HG03469 (cell line): ENCODE measurements around the gene KLHDC8A.
A peak's percentile ranks its signal among the peaks of the same experiment; 100 is the strongest.

Experiments
- ATAC-seq: cut with Tn5 transposase; IDR thresholded peaks from one replicate; pipeline ENCODE4 v1.9.1; 2021; ENCODE audit warnings: mild to moderate bottlenecking, moderate library complexity, moderate number of reproducible peaks; ENCODE audit not compliant: unreplicated experiment

Gene KLHDC8A

GRCh38 chr1:205345761-205346160, 11.0 kb downstream of the KLHDC8A start:
- no peak for ATAC-seq

DNA sequence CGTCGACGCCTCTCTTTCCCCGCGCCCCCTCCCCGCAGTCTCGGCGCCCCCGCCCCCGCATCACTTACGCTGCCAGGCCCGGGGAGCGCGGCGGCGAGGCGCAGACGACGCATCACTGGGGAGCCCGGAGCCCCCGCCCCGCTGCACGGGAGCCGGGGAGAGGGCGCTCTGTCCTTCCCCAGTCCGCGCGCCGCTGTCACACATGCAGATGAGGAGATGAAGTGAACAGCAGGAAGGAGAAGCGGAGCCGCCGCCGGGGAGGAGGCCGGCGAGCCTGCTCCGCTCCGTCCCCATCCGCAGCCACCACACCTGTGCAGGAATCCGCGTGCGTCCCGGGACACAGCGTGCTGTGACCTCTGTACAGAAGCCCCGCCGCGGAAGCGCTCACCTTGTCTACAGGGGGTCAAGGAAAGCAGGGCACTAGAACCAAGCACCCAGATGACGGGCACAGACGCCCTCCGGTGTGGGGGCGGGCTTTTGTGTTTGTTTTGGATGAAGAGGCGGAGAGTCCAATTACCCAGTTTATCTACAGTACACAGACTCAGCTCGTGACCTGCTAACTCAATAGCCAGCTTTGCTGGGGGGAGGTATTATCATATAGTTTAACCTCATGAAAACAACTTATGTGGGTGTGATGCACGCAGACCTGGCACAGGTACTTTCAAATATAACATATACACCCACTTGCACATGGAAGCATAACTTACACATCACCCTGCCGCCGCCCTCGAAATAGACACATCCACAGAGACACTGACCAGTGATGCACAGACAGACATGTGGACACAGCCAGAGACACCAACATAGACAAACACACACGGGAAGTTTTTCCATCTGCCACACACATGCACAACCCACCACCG, 12.4 kb downstream of the KLHDC8A start:
- ATAC-seq: no peak

DNA sequence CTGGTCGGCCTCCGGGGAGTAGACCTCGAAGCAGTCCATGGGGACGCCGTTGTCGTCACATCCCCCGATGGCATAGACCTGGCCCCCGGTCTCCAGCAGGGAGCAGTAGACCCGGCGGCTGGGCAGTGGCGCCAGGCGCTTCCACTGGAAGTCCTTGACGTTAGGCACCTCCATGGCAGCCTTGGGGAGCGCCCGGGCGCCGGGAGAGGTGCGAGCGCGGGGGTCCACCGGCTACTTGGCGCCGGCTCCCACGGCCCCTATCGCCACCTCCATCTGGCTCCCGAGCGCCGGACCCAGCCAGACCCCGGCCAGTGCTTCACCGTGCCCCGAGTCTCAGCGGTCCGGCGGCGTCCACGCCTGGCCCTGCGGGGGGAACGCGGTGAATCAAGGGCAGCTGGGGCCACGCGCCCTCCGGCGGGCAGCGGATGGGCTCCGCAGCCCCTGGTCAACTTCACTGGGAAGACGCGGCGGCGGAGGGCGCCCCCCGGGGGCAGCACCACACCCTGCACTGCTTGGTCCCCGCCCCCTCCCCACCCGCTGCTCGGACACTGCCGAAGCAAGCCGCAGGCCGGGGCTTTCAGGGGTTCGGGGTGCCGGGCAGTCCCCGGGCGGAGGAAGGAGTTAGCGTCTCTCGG, 13.2 kb downstream of the KLHDC8A start:
- ATAC-seq: no peak

DNA sequence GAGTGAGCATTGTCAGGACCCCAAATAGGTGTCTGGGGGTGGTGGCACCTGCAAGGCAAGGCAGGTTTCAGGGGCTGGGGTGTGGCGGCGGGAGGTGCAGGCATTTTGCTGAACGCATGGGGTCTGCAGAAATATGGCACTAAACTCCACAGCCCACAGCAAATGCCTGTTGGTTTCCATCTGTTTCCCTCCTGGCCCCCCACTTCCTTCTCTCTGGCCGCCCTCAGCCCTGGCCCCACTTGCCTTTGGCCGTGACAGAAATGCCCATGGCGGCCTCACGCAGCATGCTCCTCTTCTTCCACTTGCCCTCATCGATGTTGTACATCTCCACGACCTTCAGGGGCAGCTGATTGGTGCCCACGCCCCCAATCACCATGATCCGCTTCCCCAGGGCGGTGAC, 13.7 kb downstream of the KLHDC8A start:
- no peak for ATAC-seq

DNA sequence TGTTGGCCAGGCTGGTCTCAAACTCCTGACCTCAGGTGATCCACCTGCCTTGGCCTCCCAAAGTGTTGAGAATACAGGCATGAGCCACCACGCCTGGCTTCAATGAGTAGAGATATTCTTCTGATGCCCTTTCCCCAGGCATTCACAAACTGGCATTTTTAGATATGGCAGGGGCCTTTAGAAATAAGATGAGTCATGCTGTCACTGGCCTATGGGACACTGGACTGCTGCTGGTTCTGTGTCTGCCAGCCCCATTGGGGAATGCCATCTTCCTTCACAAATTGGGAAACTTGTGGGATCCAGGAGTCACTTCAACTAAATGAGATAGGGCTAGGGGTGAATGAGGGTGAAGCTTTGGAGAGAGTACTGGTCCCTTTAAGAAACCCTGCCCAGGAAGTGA, 16.0 kb downstream of the KLHDC8A start:
- ATAC-seq: no peak

DNA sequence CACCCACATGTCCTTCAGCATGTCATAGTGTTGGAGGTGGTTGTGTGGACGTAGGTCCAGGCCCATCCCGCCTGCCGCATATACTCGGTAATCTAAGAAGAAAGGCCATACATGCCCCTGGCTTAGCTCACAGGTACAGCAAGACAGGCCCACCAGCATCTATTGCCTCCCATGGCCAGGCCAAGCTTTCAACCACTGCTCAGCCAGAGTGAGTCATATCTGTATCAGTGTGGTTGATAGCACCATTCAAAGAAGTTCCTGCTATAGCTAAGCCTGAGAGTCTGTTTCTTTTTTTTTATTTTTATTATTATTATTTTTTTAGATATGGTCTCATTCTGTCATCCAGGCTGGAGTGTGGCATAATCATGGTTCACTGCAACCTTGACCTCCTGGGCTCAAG, 17.0 kb downstream of the KLHDC8A start:
- ATAC-seq: peak; percentile 48

- ATAC-seq: no peak
Observed at GRCh38 chr1:205339197-205339702, 17.5 kb downstream of the KLHDC8A start.

DNA sequence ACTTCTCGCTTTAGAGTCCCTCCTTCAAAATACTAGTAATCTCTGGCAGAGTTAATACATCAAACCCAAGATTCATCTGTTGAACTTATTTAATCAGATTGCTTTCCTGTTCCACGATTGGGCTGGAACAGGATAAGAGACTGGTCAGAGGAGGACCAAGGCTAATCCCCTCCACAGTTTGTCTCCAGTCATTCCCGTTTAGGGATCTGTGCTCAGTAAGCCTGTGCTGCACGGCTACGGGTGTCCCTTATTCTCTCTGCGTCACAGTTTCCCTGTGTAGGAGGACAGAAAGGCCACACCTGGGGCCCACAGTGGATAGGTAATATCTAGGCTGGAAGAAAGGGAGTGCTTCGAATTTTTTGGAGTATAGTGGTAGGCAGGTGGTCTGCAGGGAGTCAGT, 18.7 kb downstream of the KLHDC8A start:
- ATAC-seq: no peak

GRCh38 chr1:205337481-205337880, 19.2 kb downstream of the KLHDC8A start:
- no peak for ATAC-seq

DNA sequence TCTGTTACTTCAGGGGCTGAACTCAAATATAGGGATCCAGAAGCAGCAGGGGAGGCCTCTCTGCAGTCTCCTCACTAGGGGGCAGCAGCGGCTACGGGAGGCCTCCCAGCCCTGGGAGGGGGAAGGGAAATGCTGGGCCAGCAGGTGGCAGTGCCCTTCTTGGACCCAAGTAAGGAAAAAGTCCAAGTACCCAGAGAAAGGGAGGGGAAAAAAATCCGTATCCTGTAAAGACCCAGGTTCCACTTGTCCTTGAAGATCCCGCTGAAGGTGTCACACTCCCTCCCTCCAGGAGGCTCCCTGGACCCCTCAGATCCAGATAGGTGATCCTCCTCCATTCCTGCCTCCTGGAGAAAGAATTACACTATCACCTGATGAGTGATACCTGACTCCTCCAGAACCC, 21.0 kb downstream of the KLHDC8A start:
- no peak for ATAC-seq

DNA sequence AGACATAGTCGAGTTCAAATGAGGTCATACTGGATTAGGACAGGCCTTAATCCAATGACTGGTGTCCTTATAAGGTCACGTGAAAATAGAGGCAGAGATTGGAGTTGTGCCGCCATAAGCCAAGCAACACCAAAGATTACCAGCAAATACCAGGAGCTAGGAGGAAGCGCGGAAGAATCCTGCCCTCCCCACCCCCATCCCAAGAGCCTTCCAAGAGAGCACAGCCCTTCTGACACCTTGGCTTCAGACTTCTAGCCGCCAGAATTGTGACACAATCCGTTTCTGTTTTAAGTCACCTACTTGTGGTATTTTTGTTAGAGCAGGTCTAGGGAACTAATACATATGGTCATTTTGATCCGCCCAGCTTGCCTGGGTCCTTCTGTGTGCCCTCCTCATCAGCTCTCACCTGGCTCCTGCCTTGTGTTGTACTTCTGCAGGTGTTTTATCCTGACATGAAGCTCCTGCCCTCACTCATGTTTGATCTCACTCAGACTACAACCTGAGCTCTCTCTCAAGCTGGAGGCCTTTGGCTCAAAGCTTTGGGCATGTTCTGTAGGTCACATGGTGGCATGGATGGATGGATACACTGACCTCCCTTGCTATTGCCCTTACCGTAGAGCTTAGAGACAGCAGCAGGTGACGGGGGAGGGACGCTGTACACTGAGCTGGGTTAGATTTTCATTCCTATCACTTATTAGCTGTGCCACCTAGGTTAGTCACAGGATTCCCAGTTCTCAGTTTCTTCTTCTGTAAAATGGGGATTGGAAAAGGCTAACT, 24.5 kb downstream of the KLHDC8A start:
- ATAC-seq: no peak

DNA sequence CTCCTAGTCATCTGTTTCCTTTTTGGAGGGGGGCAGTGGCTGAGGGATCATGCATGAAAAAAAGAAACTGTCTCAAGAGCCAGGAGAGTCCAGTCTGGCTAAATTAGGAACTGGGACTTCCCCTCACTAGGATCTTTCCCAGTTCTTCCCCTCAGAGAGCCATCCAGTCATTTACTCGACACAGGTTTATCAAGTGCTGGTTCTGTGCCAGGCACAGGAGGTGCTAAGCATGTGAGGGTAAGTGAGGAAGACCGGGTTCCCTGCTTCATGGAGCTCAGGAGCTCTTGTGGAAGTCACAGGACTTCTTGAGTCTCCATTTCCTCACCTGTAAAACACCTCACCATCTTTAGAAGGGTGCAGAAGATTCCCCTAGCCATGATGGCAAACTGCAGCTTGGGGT, 26.6 kb downstream of the KLHDC8A start:
- ATAC-seq: no peak

DNA sequence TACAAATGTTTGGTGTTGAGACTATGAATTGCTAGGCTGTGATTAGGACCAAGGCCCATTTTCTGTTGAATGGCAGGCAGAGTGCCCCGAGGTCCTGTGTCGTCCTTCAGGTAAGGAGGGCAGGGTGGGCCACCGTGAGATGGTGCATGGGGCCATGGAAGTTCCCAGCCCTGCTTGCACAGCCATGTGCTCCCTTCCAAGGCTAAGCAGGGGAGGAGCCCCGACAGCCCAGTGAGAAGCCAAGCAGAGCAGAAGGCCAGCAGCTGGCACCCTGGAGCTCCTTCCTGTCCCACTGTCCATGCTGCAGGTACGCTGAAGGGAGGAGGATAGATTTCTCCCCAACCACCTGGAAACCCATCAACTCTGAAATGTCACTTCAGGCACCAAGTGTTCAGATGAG, 27.0 kb downstream of the KLHDC8A start:
- ATAC-seq: no peak

- no peak for ATAC-seq
Observed at GRCh38 chr1:205328476-205328875, 28.2 kb downstream of the KLHDC8A start.

- ATAC-seq: no peak
Observed at GRCh38 chr1:205326812-205327466, 29.8 kb downstream of the KLHDC8A start.

DNA sequence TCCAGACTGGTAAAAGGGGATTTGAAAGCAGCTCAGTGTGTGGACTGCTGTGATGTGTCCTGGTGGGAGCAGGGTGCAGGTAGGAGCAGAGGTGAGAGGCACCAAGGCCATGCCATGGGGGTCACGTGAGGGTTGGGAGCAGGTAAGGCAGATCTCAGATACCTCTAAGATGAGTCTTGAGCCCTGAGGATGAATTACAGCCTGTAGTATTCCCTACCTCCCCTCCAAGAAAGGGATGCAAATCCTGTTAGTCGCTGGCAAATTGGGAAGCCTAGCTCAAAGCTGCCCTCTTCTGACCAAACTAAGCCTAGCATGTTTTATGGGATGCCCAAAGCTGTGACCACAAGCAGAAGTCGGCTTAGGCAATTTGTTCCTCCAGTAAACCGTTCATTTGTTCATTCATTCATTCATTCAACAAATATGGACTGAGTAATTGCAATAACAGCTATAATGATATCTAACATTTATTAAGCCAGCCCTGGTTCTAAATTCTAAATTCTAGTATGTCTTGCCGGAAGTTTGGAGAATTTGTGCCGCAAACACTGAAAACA, 31.3 kb downstream of the KLHDC8A start:
- no peak for ATAC-seq

- ATAC-seq: no peak
Observed at GRCh38 chr1:205324781-205325180, 31.9 kb downstream of the KLHDC8A start.

DNA sequence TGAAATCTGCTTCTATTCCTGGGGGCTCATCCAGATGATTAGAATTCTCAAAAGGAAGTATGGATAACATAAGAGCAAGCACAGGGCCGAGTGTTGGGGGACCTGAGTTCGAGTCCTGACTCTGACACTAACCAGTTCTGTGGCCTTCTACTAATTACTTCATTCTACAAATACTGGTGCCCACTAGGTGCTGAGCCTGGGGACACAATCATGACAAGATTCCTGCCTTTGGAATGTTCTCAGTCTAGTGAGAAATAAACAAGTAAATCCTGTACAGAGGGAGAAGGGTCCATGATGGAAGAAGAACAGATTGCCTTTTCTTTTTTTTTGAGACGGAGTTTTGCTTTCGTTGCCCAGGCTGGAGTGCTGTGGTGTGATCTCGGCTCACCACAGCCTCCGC, 32.9 kb downstream of the KLHDC8A start:
- ATAC-seq: no peak

DNA sequence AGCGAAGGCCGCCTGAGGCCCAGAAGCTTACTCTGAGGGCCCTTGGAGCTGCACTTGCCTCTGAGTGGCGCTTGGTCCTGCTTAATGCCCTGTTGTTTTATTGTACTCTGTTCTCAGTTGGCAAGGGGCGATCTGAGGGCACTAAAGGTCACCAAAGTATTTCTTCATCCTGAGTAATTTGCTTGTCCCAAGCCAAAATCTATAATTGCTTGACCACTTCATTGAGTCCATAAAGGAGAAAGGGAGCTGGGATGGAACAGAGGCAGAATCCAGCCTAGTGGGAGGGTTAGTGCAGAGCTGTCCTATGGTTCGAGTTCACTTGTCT, 34.8 kb downstream of the KLHDC8A start:
- ATAC-seq: no peak

- ATAC-seq: no peak
Observed at GRCh38 chr1:205321162-205321958, 35.4 kb downstream of the KLHDC8A start, which contains the start of gene NUAK2. Gene NUAK2, minus strand, starts transcription at chr1:205321745. Its CDS starts 117 bp downstream, at chr1:205321628.
